Fibroblast of skin of scalp (primary cell): ENCODE measurements around the gene YJEFN3.

Experiments used
- DNase-seq: peaks from one replicate; pipeline ENCODE4 v3.0.0-alpha.2; 2013

The YJEFN3 gene

DNA sequence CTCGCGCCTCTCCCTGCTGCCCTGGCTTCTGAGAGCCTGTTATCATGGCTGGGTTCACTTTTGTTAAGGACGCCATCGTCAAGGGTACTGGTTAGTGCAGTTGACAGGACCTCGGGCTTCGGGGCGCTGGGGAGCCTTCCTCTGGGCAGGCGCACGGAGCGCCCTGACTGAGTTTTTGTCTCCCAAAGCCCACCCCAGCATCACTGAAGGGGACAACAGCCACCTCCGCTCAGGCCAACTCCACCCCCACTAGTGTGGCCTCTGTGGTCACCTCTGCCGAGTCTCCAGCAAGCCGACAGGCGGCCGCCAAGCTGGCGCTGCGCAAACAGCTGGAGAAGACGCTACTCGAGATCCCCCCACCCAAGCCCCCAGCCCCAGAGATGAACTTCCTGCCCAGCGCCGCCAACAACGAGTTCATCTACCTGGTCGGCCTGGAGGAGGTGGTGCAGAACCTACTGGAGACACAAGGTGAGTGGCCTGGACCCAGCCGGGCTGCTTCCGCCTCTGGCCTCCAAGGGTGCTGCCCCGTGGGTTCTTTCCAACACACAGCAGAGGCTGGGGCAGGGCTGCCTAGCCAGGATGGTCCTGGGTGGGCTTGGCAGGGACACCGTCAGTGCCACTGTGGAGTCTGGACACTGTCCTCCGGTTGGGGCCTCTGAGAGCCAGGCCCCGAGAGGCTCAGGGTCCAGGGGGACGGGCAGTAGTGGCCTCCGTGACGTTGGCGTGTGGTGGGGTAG, 30.3 kb upstream of the YJEFN3 start:
- DNase-seq: no peak

- DNase-seq: no peak
These were observed 29.3 kb upstream of the YJEFN3 start for GRCh38 chr19:19499272-19499995.

DNA sequence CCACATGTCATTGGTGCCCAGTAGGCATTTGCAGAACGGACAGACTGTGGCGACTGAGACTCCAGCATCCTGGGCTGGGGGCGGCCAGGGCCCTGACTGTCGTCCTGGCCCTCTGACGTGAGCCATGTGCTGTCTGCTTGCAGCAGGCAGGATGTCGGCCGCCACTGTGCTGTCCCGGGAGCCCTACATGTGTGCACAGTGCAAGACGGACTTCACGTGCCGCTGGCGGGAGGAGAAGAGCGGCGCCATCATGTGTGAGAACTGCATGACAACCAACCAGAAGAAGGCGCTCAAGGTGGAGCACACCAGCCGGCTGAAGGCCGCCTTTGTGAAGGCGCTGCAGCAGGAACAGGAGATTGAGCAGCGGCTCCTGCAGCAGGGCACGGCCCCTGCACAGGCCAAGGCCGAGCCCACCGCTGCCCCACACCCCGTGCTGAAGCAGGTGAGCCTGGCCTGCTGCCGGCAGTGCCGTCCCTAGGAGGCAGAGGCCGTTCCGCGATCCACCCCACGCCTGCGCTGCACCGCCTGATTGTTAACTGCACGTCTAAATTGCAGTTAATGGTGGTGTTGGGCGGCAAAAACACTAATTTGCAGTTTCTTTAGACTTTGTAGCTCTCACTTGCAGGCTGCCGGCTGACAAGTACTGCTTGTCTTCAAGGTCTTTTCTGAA, 27.6 kb upstream of the YJEFN3 start:
- no peak for DNase-seq

DNA sequence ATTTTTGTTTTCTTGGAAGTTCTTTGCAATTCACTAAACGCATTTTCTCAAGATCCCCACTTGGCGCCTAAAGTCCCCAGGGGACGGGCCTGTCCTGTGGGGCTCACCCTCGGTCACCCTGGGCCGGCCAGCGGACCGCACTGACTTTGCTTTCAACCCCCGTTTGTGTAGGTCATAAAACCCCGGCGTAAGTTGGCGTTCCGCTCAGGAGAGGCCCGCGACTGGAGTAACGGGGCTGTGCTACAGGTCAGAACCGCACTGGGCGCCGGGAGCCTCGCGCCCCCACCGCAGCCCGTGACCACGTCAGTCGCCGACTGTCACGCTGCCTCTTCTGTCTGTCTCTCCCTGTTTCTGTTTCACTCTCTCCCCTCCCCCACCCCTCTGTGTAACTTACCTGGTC, 26.9 kb upstream of the YJEFN3 start:
- DNase-seq: no peak

DNA sequence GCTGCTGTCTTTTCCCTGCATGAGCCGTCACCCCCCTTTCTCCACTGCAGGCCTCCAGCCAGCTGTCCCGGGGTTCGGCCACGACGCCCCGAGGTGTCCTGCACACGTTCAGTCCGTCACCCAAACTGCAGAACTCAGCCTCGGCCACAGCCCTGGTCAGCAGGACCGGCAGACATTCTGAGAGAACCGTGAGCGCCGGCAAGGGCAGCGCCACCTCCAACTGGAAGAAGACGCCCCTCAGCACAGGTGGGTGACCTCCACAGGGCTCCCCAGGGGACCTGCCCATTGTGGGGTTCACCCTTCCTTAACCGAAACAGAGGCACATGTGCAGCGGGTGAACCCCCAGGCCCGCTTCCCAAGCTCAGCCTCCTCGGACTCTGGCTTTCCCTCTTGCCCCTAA, 26.4 kb upstream of the YJEFN3 start:
- no peak for DNase-seq

- DNase-seq: no peak
These were observed 25.7 kb upstream of the YJEFN3 start for GRCh38 chr19:19502808-19503602.

GRCh38 chr19:19504754-19505668, 23.7 kb upstream of the YJEFN3 start:
- no peak for DNase-seq

DNA sequence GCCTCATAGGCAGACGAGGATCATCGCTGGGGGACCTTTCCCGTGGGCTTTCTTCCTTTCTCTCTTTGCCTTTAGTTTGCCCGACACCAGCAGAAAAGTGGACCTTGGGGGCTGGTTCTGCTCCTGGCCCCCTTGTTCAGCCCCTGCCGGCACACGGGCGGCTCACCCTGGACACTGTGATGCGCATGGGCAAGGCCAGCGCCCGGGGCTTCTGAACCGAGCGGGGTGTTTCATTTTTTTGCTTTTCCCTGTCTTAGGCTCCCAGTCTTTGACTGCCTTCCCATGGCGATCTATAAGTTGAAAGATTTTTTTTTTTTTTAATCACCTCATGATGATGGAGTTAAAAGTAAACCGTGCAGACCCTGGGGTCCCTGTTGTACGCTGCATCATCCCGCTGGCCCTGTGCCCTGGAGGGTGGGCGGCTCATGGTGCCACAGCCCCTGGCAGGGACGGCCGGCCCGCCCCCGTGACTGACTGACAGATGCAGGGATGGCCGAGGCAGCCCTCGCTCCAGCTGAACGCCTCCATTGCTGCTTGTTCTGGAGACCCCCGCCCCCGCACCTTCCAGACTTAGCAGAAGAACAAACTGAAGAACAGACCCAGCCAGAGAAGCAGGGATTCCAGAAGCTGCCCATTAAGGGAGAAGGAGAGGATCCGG, 22.9 kb upstream of the YJEFN3 start:
- no peak for DNase-seq

GRCh38 chr19:19506592-19506991, 22.1 kb upstream of the YJEFN3 start:
- DNase-seq: no peak

DNA sequence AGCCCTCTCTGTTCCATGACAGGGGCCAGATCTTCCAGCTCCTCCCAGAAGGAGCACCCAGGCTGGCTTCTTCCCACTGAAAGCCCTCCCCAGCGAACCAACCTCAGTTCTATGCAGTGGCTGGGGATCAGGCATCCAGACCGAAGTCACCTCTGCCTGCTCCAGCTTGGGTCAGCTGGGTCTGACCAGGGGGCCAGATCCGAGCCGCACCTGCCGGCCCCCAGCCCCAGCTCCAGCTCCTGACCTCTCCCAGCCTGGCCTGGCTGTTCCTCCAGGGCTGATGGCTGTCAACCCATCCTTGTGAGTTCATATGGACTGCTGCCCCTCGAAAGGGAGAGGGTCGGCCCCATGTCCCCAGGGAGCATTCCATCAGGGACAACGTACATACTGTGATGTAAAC, 21.4 kb upstream of the YJEFN3 start:
- DNase-seq: no peak

- DNase-seq: no peak
These were observed 20.5 kb upstream of the YJEFN3 start for GRCh38 chr19:19508217-19508616.

DNA sequence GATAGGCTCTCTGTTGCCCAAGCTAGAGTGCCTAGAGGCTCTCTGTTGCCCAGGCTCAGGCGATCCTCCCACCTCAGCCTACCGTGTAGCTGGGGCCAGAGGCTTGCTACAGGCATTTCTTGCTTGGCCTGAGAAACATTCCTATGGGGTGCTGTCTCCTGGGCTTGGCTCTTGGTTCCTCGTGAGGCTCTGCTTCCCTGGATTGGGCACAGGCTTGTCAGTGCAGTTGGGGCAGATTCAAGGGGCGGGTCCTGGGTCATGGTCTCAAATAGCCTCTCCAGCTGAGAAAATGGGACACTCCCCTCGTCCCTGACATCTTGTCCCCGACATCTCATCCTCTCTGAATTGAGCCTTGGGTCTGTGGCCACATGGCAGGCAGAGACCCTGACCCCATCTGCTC, 18.3 kb upstream of the YJEFN3 start:
- no peak for DNase-seq

DNA sequence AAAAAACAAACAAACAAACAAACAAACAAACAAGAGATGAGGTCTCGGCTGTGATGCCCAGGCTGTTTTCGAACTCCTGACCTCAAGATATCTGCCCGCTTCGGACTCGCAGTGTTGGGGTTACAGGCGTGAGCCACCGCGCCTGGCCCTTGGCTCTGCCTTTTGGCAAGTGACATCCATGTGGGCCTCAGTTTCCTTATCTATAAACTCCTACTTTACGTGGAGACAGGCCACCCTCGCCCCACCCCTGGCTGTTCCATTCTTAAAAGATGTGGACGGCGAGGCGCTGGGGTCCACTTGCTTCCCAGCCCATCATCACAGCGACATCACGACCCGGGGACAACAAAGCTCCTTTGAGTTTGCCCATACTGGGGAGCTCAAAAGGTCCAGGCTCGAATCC, 15.0 kb upstream of the YJEFN3 start:
- DNase-seq: no peak

DNA sequence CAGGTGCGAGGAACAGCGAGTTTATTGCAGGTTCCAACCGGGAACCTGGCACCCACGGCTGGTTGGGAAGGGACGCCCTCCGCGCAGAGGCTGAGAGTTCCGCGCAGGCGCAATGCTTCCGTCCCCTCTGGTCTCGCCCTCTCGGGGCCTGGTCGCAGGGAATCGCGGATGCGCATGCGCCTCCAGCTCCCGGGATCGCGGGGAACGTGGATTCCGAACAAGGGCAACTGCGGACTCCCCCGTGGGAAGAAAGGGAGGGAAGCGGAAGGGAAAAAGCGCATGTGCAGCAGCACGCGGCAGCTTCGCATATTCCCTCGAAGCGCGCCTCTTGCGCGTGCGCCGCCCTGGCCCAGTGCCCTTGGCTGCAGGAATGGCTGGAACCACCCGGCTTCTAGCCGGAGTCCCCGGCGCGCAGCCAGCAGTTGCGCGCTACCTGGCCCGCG, 14.5 kb upstream of the YJEFN3 start:
- DNase-seq: peak; percentile 79

GRCh38 chr19:19514881-19515641, 13.7 kb upstream of the YJEFN3 start, which contains the start of gene TSSK6:
TSSK6 (minus strand) TSS chr19:19515548; CDS start chr19:19515427, 121 bp downstream.
- DNase-seq: no peak

GRCh38 chr19:19515642-19516519, 12.8 kb upstream of the YJEFN3 start, which contains the start of gene NDUFA13:
NDUFA13 (plus strand) TSS chr19:19516225; CDS start chr19:19516239, 14 bp downstream.
- DNase-seq: peak; percentile 94

GRCh38 chr19:19517235-19517619, 11.5 kb upstream of the YJEFN3 start:
- no peak for DNase-seq

DNA sequence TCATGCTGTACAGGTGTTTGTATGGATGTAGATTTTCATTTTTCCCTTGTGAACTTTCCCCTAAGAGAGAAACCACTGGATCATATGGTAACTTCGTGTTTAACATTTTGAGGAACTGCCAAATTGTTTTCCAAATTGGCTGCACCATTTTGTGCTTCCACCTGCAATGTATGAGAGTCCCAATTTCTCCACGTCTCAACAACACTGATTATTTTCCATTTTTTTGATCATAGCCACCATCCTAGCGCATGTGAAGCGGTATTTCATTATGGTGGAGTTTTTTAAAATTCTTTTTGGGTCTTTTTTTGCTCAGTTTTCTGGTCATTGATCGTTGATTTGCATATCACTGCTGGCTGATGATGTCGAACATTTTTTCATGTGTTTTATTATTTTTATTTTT, 7.7 kb upstream of the YJEFN3 start:
- no peak for DNase-seq

DNA sequence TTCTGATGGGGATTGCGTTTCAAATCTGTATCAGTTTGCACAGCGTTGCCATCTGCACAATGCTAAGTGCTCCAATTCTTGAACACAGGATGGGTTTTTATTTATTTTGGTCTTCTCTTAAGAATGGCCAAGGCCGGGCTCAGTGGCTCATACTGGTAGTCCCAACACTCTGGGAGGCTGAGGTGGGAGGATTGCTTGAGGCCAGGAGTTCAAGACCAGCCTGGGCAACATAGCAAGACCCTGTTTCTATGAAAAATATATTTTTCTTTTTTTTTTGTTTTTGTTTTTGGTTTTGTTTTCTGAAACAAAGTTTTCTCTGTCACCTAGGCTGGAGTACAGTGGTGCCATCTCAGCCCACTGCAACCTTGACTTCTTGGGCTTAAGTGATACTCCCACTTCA, 5.5 kb upstream of the YJEFN3 start:
- DNase-seq: no peak
